Stomach (tissue), 9 donors: ENCODE measurements around the gene PAPSS1. TPM values are rescaled to one million over a fixed set of nuclear protein-coding genes. Genes with fewer than 3 reads are reported as not detected.
A peak's percentile ranks its signal among the peaks of the same experiment; 100 is the strongest.

Experiments
- DNase-seq, 2 donors: peaks; one replicate each; pipeline versions ENCODE4 v3.0.0 to v3.0.0-alpha.2; 2013 to 2019
- H3K27ac ChIP-seq, 5 donors: fragments of 200-600 bp in 4 of 5; sonication (generic) in 4 of 5; one replicate each; pipeline ENCODE4 v1.5.1; 2013 to 2019; ENCODE audit warnings: mild to moderate bottlenecking in 1 of 5, moderate library complexity in 1 of 5
- H3K27me3 ChIP-seq, 3 donors: fragments of 200-600 bp; sonication (generic); one replicate each; pipeline ENCODE4 v1.5.1; 2017 to 2019; ENCODE audit warnings: mixed run types in 1 of 3
- H3K36me3 ChIP-seq, 4 donors: fragments of 200-600 bp; sonication (generic); 1 replicate in 3 of 4; 2 replicates in 1 of 4; pipeline ENCODE4 v1.5.1; 2016 to 2019
- H3K4me1 ChIP-seq, 4 donors: fragments of 200-600 bp; sonication (generic); one replicate each; pipeline ENCODE4 v1.5.1; 2016 to 2019
- H3K4me3 ChIP-seq, 4 donors: fragments of 200-600 bp; sonication (generic) in 3 of 4; one replicate each; pipeline ENCODE4 v1.5.1; 2016 to 2019; ENCODE audit warnings: mild to moderate bottlenecking in 1 of 4
- H3K9me3 ChIP-seq, 4 donors: fragments of 200-600 bp; sonication (generic); one replicate each; pipeline ENCODE4 v1.5.1; 2016 to 2019
- CTCF ChIP-seq, 7 experiments: fragments of 450-650 bp in 4 of 7; fragments of 200-600 bp in 3 of 7; sonication (generic) in 3 of 7; IDR thresholded peaks; one replicate each; pipeline ENCODE4 v1.5.1; 2016 to 2019; ENCODE audit warnings: antibody characterized with exemption in 7 of 7, control low read depth in 2 of 7, mild to moderate bottlenecking in 1 of 7
- EP300 ChIP-seq: sonication (generic); formaldehyde crosslinking; IDR thresholded peaks from one replicate; pipeline ENCODE4 v1.6.1; 2017; ENCODE audit warnings: antibody characterized with exemption
- POLR2A ChIP-seq, 4 donors: fragments of 450-650 bp; IDR thresholded peaks; one replicate each; pipeline ENCODE4 v1.6.1; 2016; ENCODE audit warnings: antibody characterized with exemption in 4 of 4, control low read depth in 2 of 4, mild to moderate bottlenecking in 1 of 4, moderate library complexity in 1 of 4
- POLR2AphosphoS5 ChIP-seq, 3 donors: sonication (generic); formaldehyde crosslinking; IDR thresholded peaks; one replicate each; pipeline ENCODE4 v1.6.1; 2016; ENCODE audit warnings: antibody characterized with exemption in 3 of 3
- WGBS, 5 donors: extraction: QIAGEN DNeasy Blood & Tissue Kit in 3 of 5; methylation state at CpG; one replicate each; pipeline versions ENCODE4 v1.1.5 to v1.1.7; 2013 to 2018; 5-methylcytosine and 5-hydroxymethylcytosine counted together
- intact Hi-C: fragments of 100-400 bp; cut with DNase I; formaldehyde crosslinking; loops from one replicate; pipeline ENCODE4 v1.15.1; 2023; ENCODE audit warnings: low total_unique reads
- polyA plus RNA-seq, 3 donors: library from polyadenylated mRNA; stranded (reverse); fragments of 200-250 nt; gene quantifications; one replicate each; pipeline ENCODE4 v1.2.3, GENCODE V29; 2013
- total RNA-seq, 5 donors: library from RNA; depleted of rRNA; stranded (reverse); fragments of >200 nt; gene quantifications; one replicate each; pipeline versions ENCODE4 v1.1.0 to v1.2.3, GENCODE V29; 2014 to 2016
- donor health status: healthy with polysubstance abuse.
- donor health status: Bipolar disorder and iron deficiency.
- donor health status: healthy.

Gene PAPSS1
- total and polyA plus RNA-seq, 8 donors, result 12.7 to 102 (median 46.8) TPM

- DNase-seq, result peak in 1 of 2 donors; percentile 70
- TF ChIP-seq CTCF (IDR thresholded peaks at IDR 0.05) (no peak), POLR2AphosphoS5 (IDR thresholded peaks at IDR 0.05) (peak in 2 of 3 donors; percentile 73 to 80)
- Histone ChIP-seq H3K9me3 (peaks cover 0 to 7% (median 0%) of the 10 kb centered on the region in 4 donors), H3K27ac (peak overlapping the region in 4 of 5 donors; percentile 16 to 60 (median 52)), H3K27me3 (no peaks in the 10 kb centered on the region), H3K4me3 (no peak overlapping the region), H3K4me1 (peaks cover 20 to 66% (median 36%) of the 10 kb centered on the region in 4 donors), H3K36me3 (peaks cover 3 to 56% (median 52%) of the 10 kb centered on the region in 4 donors)
- intact Hi-C loops, result no loop called here
These were observed 36.2 kb downstream of the PAPSS1 start for GRCh38 chr4:107683873-107684272.

GRCh38 chr4:107682306-107682705 is 37.7 kb downstream of the PAPSS1 start:
- Histone ChIP-seq H3K27me3 (no peaks in the 10 kb centered on the region), H3K9me3 (peaks cover 0 to 8% (median 0%) of the 10 kb centered on the region in 4 donors), H3K36me3 (peaks cover 9 to 71% (median 64%) of the 10 kb centered on the region in 4 donors), H3K27ac (peak overlapping the region in 1 of 5 donors; percentile 60), H3K4me3 (no peak overlapping the region), H3K4me1 (peaks cover 13 to 53% (median 28%) of the 10 kb centered on the region in 4 donors)
- WGBS, 5 donors, result 44 to 74% (median 62%) methylated on average over 3 of the region's 3 CpGs
- no peak for TF ChIP-seq POLR2AphosphoS5 (IDR thresholded peaks at IDR 0.05)
- TF ChIP-seq CTCF (IDR thresholded peaks at IDR 0.05), result no peak
- no peak for TF ChIP-seq EP300
- TF ChIP-seq POLR2A (IDR thresholded peaks at IDR 0.05), result no peak
- peak in 1 of 2 donors; percentile 16 for DNase-seq
- intact Hi-C loops, result no loop called here

GRCh38 chr4:107669068-107669467 is 51.0 kb downstream of the PAPSS1 start:
- no peak overlapping the region for H3K27ac ChIP-seq

GRCh38 chr4:107666134-107666533 is 53.9 kb downstream of the PAPSS1 start:
- peaks cover 3 to 18% (median 10%) of the 10 kb centered on the region in 4 donors for H3K36me3 ChIP-seq
- no peaks in the 10 kb centered on the region for H3K27me3 ChIP-seq
- H3K4me1 ChIP-seq, result peaks cover 0 to 36% (median 18%) of the 10 kb centered on the region in 4 donors
- H3K27ac ChIP-seq, result no peak overlapping the region
- no peak overlapping the region for H3K4me3 ChIP-seq
- WGBS, 5 donors, result 18 to 50% (median 29%) methylated on average over 1 of the region's 1 CpG
- intact Hi-C loops, result loop anchor here (10.0 kb wide), 1 partner anchor 49 kb away; no protein-coding TSS in a partner anchor
- peak in 1 of 2 donors; percentile 57 for DNase-seq
- TF ChIP-seq CTCF (IDR thresholded peaks at IDR 0.05) (peak in 2 of 7 experiments; percentile 25 to 26), POLR2AphosphoS5 (IDR thresholded peaks at IDR 0.05) (no peak), EP300 (no peak), POLR2A (IDR thresholded peaks at IDR 0.05) (no peak)
- H3K9me3 ChIP-seq, result no peaks in the 10 kb centered on the region

More at GRCh38 chr4:107669068-107669467, 51.0 kb downstream of the PAPSS1 start:
- TF ChIP-seq POLR2A (IDR thresholded peaks at IDR 0.05) (no peak), POLR2AphosphoS5 (IDR thresholded peaks at IDR 0.05) (no peak), CTCF (IDR thresholded peaks at IDR 0.05) (no peak), EP300 (no peak)
- Histone ChIP-seq H3K9me3 (no peaks in the 10 kb centered on the region), H3K36me3 (peaks cover 3 to 22% (median 21%) of the 10 kb centered on the region in 4 donors), H3K4me1 (peaks cover 0 to 35% (median 12%) of the 10 kb centered on the region in 4 donors), H3K4me3 (no peak overlapping the region), H3K27me3 (no peaks in the 10 kb centered on the region)
- intact Hi-C loops, result loop anchor here (10.0 kb wide), 1 partner anchor 46 kb away; no protein-coding TSS in a partner anchor
- DNase-seq, result no peak
